Esophagus mucosa (tissue), 1 donor: ENCODE data around the gene RECQL. TPM values are rescaled to one million over a fixed set of nuclear protein-coding genes. Genes with fewer than 3 reads are reported as not detected.

ENCODE experiments used
- total RNA-seq: library from RNA; stranded (reverse); gene quantifications from one replicate; pipeline ENCODE4 v1.2.4, GENCODE V29; 2023
- donor health status: DM: yes; HTN: yes; CAD: no.

Gene RECQL
- total RNA-seq, 1 donor from 2014 or later = 16.7 TPM

Other genes starting within 250 kb of the RECQL start
- not detected for gene SLCO1A2, start 166.7 kb downstream of the RECQL start, total RNA-seq
- not detected for gene IAPP, start 128.7 kb downstream of the RECQL start, total RNA-seq
- 19.8 TPM for gene PYROXD1, start 64.0 kb downstream of the RECQL start, total RNA-seq
- gene GOLT1B, start 154 bp upstream of the RECQL start, total RNA-seq = 15.1 TPM
- 0.08 TPM for gene SPX, start 24.7 kb upstream of the RECQL start, total RNA-seq
- 0.68 TPM for gene GYS2, start 103.2 kb upstream of the RECQL start, total RNA-seq
- 251 TPM for gene LDHB, start 156.2 kb upstream of the RECQL start, total RNA-seq